Stimulated activated naive CD4-positive, alpha-beta T cell (primary cell): ENCODE measurements around the gene KCNK16.

Experiments
- DNase-seq, 6 experiments: peaks; one replicate each; lab custom pipeline; 2025; lab: John Stamatoyannopoulos, UW

Gene KCNK16

GRCh38 chr6:39341937-39342336, 19.4 kb upstream of the KCNK16 start:
- no peak for DNase-seq

DNA sequence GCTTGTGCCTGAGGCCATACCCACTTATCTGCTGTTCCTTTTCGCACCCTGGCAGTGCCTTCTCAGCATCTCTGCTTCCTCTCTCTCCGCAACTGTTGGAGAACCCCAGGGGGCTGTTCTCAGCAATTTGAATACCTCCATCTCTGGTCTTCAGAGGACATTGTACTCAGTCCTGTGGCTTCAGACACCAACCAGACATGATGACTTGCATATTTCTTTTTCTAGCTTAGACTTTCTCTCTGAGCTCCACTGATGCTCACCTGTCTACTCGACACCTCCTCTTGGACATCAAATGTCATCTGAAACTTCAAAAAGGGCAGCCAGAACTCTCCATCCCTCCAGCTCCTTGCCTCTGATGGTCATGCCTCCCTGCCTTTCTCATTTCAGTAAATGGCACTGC, 18.9 kb upstream of the KCNK16 start:
- DNase-seq, result no peak

DNA sequence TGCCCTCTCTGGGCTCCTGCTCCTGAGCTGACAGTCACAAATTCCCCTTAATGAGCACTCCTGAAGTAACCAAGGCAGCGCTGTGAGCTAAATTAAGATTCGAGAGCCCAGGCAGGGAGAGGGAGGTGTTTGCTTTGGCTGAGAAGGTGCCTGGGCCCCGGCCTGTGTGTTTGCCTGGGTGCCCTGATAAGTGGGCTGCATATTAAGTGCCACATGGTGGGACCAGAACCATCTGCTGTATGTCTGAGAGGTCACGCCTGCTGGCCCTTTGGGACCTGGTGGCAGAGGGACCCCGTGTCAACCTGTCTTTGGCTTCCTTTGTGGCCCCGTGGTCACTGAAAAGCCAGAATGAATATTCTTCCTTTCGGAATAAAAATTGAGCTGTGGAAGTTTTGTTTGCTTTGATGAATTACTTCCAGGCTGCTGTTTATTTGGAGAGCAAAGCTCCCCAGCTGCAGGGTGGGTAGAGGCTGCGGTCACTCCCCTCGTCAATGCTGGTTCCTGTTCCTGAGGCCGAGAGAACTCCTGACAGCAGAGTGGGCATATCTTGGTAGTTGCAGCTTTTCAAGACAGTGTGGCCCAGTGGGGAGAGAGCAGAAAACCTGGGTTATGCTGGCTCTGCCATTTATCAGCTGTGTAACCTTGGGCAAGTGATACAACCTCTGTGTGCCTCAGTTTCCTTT, 17.5 kb upstream of the KCNK16 start:
- DNase-seq, result no peak

- DNase-seq, result no peak
Measured at GRCh38 chr6:39339096-39339867, 16.8 kb upstream of the KCNK16 start.

- no peak for DNase-seq
Measured at GRCh38 chr6:39338397-39338796, 15.9 kb upstream of the KCNK16 start.

GRCh38 chr6:39335780-39336545, 13.5 kb upstream of the KCNK16 start:
- no peak for DNase-seq

GRCh38 chr6:39333644-39334438, 11.3 kb upstream of the KCNK16 start:
- DNase-seq, result no peak

DNA sequence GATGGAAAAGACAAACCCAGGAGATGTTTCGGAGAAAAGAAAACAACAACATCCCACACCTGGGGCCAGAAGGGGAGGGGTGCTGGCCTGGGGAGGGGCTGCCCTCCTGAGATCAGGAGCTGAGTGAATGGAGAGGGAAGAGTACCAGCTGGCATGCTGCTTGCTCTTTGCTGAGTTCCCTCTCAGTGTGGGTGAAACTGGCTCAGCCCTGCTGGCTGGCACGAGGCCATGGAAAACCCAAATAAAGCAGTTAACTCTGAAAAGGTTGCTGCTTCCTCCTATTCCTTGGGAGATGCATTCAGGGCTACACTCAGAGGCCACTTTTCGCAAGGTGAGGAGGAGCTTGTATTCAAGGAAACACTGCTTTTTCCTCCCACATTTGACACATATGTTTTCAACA, 8.0 kb upstream of the KCNK16 start:
- DNase-seq, result no peak

- no peak for DNase-seq
Measured at GRCh38 chr6:39330057-39330456, 7.6 kb upstream of the KCNK16 start.

DNA sequence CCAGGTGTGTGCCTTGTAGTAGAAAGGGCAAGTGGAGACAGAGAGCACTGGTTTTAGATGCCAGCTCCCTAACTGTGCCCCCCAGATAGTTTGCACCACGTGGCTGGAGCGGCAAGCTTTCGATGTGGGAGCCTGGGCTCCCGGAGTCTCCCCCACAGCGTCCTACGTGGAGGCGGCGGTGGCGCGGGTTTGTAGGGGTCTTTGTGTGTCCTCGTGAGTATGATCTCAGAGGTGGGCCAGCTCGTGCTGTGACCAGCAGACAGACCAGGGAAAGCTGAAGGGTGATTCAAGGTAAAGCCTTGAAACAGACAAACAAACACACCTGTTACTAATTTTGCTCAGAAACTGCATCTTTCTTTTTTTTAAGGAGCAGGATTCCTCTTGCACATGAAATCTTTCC, 5.6 kb upstream of the KCNK16 start:
- DNase-seq, result no peak

GRCh38 chr6:39327507-39327906, 5.0 kb upstream of the KCNK16 start:
- no peak for DNase-seq

DNA sequence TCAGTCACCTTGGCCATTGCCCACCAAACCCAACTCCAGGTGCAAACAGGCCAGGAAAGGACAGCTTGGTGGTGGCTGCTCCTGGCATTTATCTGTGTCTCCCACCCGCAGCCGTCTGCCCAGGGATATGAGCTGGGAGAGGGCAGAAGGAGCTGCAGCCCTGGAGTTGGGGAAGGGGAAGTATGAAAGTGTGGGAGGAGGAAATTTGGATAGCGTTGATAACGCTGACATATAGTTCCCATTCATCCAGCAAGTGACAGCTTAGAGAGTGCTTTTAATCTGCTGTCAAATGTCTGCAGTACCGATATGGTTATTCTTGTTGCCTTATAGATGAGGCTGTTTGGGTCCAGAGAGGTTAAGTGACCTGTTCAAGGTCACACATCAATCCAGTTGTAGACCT, 741 bp downstream of the KCNK16 start:
- no peak for DNase-seq

- DNase-seq, result no peak
Measured at GRCh38 chr6:39320363-39320984, 2.0 kb downstream of the KCNK16 start.

DNA sequence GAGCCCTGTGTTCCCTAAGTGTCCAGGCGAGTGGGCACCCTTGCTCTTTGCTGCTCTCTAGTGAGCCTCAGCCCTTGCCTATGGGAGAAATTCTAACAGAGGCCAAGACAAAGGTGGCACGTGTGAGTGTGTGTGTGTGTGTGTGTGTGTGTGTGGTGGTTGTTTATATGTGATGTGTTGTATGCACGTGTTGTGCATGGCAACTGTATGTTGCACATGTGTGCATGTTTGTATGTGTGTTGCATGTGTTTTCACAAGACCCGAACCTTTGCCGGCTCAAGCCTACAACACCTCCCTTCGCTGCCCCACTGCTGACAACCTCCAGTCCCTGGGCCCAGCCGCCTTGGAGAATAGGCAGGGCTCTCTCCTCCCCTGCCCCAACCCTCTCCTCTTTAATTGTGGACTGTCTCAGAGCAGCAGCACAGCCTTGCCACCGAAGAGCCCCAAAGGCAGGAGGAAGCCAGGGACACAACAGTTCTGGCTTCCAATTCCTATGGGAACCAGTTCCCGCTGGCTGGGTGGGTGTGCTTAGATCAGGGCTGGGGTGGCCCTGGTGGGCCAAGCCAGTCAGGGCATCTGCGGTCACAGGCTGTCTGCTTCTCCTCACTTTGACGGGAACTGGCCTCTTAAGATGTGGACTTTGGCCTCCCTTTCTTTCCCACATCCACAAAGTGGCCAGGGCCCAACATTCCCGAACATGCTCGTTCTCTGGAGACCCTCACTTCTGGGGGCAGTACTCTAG, 2.7 kb downstream of the KCNK16 start:
- no peak for DNase-seq

DNA sequence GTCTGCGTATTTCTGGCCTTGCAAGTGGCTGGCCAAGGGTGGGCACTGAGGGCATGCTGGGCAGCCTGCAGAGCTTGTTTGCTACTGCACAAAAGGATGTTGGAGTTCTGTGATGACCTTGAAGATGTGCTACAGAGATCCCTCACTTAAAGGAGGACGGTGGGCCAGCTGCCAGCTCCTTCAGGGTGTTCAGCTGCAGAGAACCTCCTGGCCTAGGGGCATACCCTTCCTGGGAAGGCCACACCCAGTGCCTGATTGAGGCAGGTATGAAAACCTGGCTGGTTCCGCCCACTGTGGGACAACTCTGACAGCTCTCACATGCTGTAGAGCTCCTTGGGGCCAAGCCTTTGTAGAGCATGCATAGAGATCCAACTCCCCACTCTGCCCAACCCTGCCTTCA, 5.2 kb downstream of the KCNK16 start:
- DNase-seq, result no peak

GRCh38 chr6:39314273-39314795, 8.2 kb downstream of the KCNK16 start, which contains the start of gene KCNK17:
KCNK17 (minus strand) TSS chr6:39314419; CDS start chr6:39314320, 99 bp downstream.
- no peak for DNase-seq

DNA sequence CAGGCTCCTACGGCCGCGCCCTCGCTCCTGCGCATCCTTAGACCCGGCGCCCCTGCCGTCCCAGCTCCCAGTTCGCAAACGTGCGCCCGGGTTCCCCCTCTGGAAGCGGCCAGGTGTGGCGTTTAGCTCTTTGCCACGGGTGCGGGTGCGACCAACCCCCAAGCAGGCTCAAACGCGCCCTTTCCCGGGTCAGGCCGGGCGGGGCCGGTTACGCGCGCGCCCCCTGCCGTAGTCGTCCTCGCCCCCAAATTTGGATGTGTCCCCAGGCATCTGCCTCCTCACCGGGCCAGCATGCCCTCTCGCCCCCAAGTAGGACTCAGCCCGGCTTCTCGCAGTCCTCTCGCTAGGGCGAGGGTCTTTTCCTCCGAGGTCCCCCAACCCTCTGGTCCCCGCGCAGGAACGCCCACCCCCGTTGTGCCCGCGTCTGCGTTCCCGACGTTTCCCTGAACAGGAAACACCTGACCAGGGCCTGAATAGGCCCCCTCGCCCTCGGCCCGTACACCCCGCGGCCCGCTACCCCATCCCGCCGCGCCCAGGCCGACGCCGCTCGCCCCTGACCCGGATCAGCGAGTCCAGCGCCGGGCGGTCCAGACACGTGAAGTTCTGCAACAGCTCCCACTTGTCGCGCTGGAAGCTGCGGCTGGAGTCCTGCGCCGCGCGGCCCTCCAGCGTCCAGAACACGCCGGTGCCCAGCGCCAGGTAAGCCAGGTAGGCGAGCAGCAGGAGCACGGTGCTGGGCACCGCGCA, 8.8 kb downstream of the KCNK16 start:
- no peak for DNase-seq

- DNase-seq, result no peak
Measured at GRCh38 chr6:39312912-39313525, 9.5 kb downstream of the KCNK16 start.

DNA sequence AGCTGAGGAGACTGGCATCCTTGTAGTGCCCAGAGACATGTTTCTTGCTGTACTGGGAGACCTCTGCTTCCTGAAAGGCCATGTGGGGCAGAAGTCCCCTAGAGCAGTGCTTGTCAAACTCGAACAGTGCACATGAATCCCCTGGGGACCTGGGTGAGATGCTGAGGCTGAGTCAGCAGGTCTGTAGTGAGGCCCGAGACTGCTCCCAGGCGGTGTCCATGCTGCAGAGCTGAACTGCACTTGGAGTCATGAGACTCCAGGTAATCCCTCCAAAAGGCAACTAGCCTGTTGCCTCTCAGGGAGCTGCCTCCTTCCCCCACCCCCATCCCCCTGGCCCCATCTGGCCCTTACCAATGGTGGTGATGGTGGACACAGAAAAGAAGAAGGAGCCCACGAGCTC, 12.0 kb downstream of the KCNK16 start:
- DNase-seq, result no peak
